HCT116 (cell line): ENCODE measurements around the gene KXD1. TPM values are rescaled to one million over a fixed set of nuclear protein-coding genes. Genes with fewer than 3 reads are reported as not detected.

Experiments used
- ATAC-seq: fragments of 200-7000 bp; cut with Tn5 transposase; 2 replicates; pipeline ENCODE4 v1.9.1; 2020; ENCODE audit warnings: mild to moderate bottlenecking, moderate library complexity
- BruUV-seq: library from RNA; stranded (reverse); fragments of 400-500 nt; replicated peaks from 2 replicates; lab custom pipeline; 2021; lab: Mats Ljungman, UMichigan
- CTCF ChIA-PET: fragments of 300-600 bp; sonication (Branson Sonifier 250); formaldehyde crosslinking; loops from one replicate; lab custom pipeline; 2021; ENCODE audit warnings: antibody characterized with exemption; lab: Charles Lee
- POLR2A ChIA-PET: fragments of 300-600, 350-600 bp; sonication (Branson Sonifier 250); formaldehyde crosslinking; loops from one replicate; lab custom pipeline; 2021; ENCODE audit warnings: antibody characterized with exemption; lab: Charles Lee
- RAD21 ChIA-PET, 2 experiments: fragments of 300-600 bp; sonication (Branson Sonifier 250); formaldehyde crosslinking; loops; one replicate each; lab custom pipeline; 2023; ENCODE audit warnings: low total read pairs in 2 of 2; ENCODE audit not compliant: uncharacterized antibody in 2 of 2, unreplicated experiment in 2 of 2, low non-redundant PET in 1 of 2; lab: Charles Lee
- DNase-seq: peaks from one replicate; pipeline ENCODE4 v3.0.0-alpha.2; 2010; ENCODE audit warnings: low read depth, low spot score
- H2AFZ ChIP-seq: fragments of 200-600 bp; shearing (Covaris generic), sonication (generic); 2 replicates; pipeline ENCODE4 v1.6.1; 2017; ENCODE audit warnings: low read depth, mixed run types, mixed read lengths, antibody characterized with exemption, low read length; ENCODE audit not compliant: poor library complexity, severe bottlenecking
- H3K27ac ChIP-seq: 2 replicates; pipeline ENCODE4 v1.5.1; 2012; ENCODE audit warnings: low read depth, low read length
- H3K27me3 ChIP-seq: fragments of 200-600 bp; sonication (generic); 2 replicates; pipeline ENCODE4 v1.6.1; 2016; ENCODE audit warnings: mixed run types, low read length, mixed read lengths; ENCODE audit not compliant: insufficient read depth
- H3K36me3 ChIP-seq, 2 experiments: fragments of 200-500 bp in 1 of 2; fragments of 200-600 bp in 1 of 2; sonication (Bioruptor generic) in 1 of 2; sonication (generic) in 1 of 2; 2 replicates each; pipeline versions ENCODE4 v1.5.1 to v1.6.1; 2014 to 2016; ENCODE audit warnings: low read length in 2 of 2, inconsistent platforms in 1 of 2, mixed read lengths in 1 of 2, mixed run types in 1 of 2; ENCODE audit not compliant: insufficient read depth in 2 of 2, control insufficient read depth in 1 of 2
- H3K4me1 ChIP-seq, 2 experiments: fragments of 200-600 bp in 1 of 2; sonication (generic) in 1 of 2; 2 replicates each; pipeline versions ENCODE4 v1.5.1 to v1.6.1; 2012 to 2017; ENCODE audit warnings: low read length in 2 of 2, inconsistent platforms in 1 of 2, mild to moderate bottlenecking in 1 of 2, mixed read lengths in 1 of 2, mixed run types in 1 of 2, moderate library complexity in 1 of 2; ENCODE audit not compliant: insufficient read depth in 2 of 2, control insufficient read depth in 1 of 2
- H3K4me2 ChIP-seq: fragments of 200-600 bp; sonication (generic); 2 replicates; pipeline ENCODE4 v1.6.1; 2017; ENCODE audit warnings: mixed run types, low read length, mixed read lengths
- H3K4me3 ChIP-seq, 2 experiments: fragments of 200-600 bp in 1 of 2; sonication (generic) in 1 of 2; replicated peaks in 1 of 2; 2 replicates each; pipeline ENCODE4 v1.5.1; 2011 to 2016; ENCODE audit warnings: low read length in 2 of 2, control low read depth in 1 of 2, low read depth in 1 of 2, mild to moderate bottlenecking in 1 of 2, mixed read lengths in 1 of 2, mixed run types in 1 of 2
- H3K79me2 ChIP-seq: fragments of 200-600 bp; sonication (generic); 2 replicates; pipeline ENCODE4 v1.6.1; 2017; ENCODE audit warnings: mild to moderate bottlenecking, mixed run types, low read length, moderate library complexity, mixed read lengths; ENCODE audit not compliant: insufficient read depth
- H3K9ac ChIP-seq: fragments of 200-600 bp; sonication (generic); 2 replicates; pipeline ENCODE4 v1.6.1; 2016; ENCODE audit warnings: low read length, mixed read lengths
- H3K9me2 ChIP-seq: fragments of 200-600 bp; sonication (generic), shearing (Covaris generic); 2 replicates; pipeline ENCODE4 v1.6.1; 2017; ENCODE audit warnings: mixed run types, mild to moderate bottlenecking, moderate library complexity; ENCODE audit not compliant: insufficient read depth
- H3K9me3 ChIP-seq, 2 experiments: fragments of 200-500 bp in 1 of 2; fragments of 200-600 bp in 1 of 2; sonication (Bioruptor generic) in 1 of 2; sonication (generic) in 1 of 2; 2 replicates each; pipeline ENCODE4 v1.6.1; 2014 to 2017; ENCODE audit warnings: low read length in 2 of 2, mixed read lengths in 2 of 2, inconsistent platforms in 1 of 2, low read depth in 1 of 2, mild to moderate bottlenecking in 1 of 2, mixed run types in 1 of 2, moderate library complexity in 1 of 2; ENCODE audit not compliant: control insufficient read depth in 1 of 2, insufficient read depth in 1 of 2
- H4K20me1 ChIP-seq: fragments of 200-600 bp; sonication (generic), shearing (Covaris generic); 2 replicates; pipeline ENCODE4 v1.6.1; 2017; ENCODE audit warnings: mixed run types, mild to moderate bottlenecking, moderate library complexity; ENCODE audit not compliant: insufficient read depth
- CBX3 ChIP-seq: IDR thresholded peaks from 2 replicates; pipeline ENCODE4 v1.6.1; 2012; ENCODE audit warnings: low read depth
- FOSL1 ChIP-seq: IDR thresholded peaks from 2 replicates; pipeline ENCODE4 v1.6.1; 2012; ENCODE audit warnings: low read depth
- JUND ChIP-seq: IDR thresholded peaks from 2 replicates; pipeline ENCODE4 v1.6.1; 2012
- POLR2A ChIP-seq: IDR thresholded peaks from 2 replicates; pipeline ENCODE4 v1.7.0; 2011; ENCODE audit warnings: borderline replicate concordance; ENCODE audit not compliant: insufficient read depth, insufficient read length; ENCODE audit errors: extremely low read depth
- RAD21 ChIP-seq: IDR thresholded peaks from 2 replicates; pipeline ENCODE4 v1.6.1; 2012; ENCODE audit warnings: low read depth, mild to moderate bottlenecking
- SIN3A ChIP-seq: IDR thresholded peaks from 2 replicates; pipeline ENCODE4 v1.6.1; 2012; ENCODE audit warnings: low read depth
- SP1 ChIP-seq: IDR thresholded peaks from 2 replicates; pipeline ENCODE4 v1.6.1; 2012; ENCODE audit warnings: low read depth
- SRF ChIP-seq: IDR thresholded peaks from 2 replicates; pipeline ENCODE4 v1.6.1; 2012; ENCODE audit warnings: low read depth
- TCF7L2 ChIP-seq: IDR thresholded peaks from 2 replicates; pipeline ENCODE4 v1.7.0; 2011; ENCODE audit warnings: borderline replicate concordance, inconsistent platforms; ENCODE audit not compliant: insufficient read depth, insufficient read length; ENCODE audit errors: extremely low read depth
- YY1 ChIP-seq: IDR thresholded peaks from 2 replicates; pipeline ENCODE4 v1.6.1; 2011; ENCODE audit warnings: low read length, low read depth, moderate library complexity, mild to moderate bottlenecking; ENCODE audit not compliant: insufficient replicate concordance; ENCODE audit errors: extremely low read depth
- ZNF274 ChIP-seq: fragments of 200-500 bp; sonication (Bioruptor generic); IDR thresholded peaks from 2 replicates; pipeline ENCODE4 v1.6.1; 2014; ENCODE audit warnings: mild to moderate bottlenecking, low read depth, low read length, inconsistent platforms
- intact Hi-C: fragments of 100-400 bp; cut with micrococcal nuclease; formaldehyde crosslinking; loops from 2 replicates; pipeline ENCODE4 v1.10.0; 2022
- total RNA-seq: library from RNA; stranded (reverse); gene quantifications from one replicate; pipeline ENCODE4 v1.2.1, GENCODE V29; 2021; ENCODE audit not compliant: unreplicated experiment
- TF ChIP-seq, protein P1 (sequence below): IDR thresholded peaks from 2 replicates; pipeline ENCODE4 v1.6.1; 2012
- TF ChIP-seq, protein P2 (sequence below): IDR thresholded peaks from 2 replicates; pipeline ENCODE4 v1.6.1; 2012
- TF ChIP-seq, protein P3 (sequence below), 3 experiments: fragments of 200-600 bp in 1 of 3; sonication (generic) in 1 of 3; IDR thresholded peaks in 2 of 3; conservative IDR thresholded peaks in 1 of 3; 2 replicates each; pipeline ENCODE4 v1.5.1; 2012 to 2017; ENCODE audit warnings: low read depth in 2 of 3, low read length in 2 of 3, antibody characterized with exemption in 1 of 3, borderline replicate concordance in 1 of 3, control low read depth in 1 of 3, mild to moderate bottlenecking in 1 of 3, mixed read lengths in 1 of 3, mixed run types in 1 of 3, moderate library complexity in 1 of 3; ENCODE audit not compliant: insufficient read depth in 1 of 3
- TF ChIP-seq, protein P4 (sequence below): IDR thresholded peaks from 2 replicates; pipeline ENCODE4 v1.6.1; 2011; ENCODE audit warnings: mild to moderate bottlenecking, low read length, moderate library complexity; ENCODE audit not compliant: insufficient replicate concordance; ENCODE audit errors: extremely low read depth

KXD1 gene
- total RNA-seq, 1 experiment from 2014 or later, result 139 TPM

DNA sequence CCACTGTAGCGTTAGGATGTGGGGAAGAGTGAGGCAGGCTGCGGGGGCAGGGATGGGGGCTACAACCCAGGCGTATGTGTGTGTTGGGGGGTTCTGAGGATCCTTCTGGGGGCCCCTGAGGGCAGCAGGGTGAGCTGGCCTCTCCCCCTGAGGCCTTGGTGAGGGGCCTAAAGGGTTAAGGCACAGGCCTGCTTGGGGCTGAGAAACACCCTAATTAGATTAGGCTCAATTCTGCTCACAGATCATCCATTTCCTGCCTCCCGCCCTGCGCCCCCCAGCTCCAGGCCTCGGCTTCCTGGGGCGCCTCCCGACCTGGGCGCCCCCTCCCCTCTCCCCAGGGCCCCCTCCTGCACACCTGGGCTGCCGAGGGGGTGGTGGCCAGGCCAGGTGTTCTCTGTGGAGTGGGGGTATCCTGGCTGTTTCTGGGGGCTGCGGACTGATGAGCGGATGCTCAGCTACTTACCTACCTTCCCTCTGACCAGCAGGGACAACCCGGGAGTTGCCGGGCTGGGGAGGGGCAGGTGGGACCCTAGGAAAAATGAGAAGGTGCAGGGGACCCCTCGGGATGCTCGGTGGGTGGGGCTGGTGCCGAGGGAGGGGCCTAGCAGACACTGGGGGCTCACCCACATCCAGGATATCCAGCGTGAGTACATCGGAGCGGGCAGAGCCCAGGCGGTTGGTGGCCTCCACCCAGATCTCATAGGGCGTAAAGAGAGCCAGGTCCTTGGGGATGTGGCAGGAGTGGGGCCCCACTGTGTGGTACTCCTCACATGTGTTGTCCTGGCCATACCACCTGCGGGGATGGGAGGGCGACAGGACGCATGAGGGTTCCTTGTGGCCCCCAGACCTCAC lies 40.4 kb downstream of the KXD1 start:
- Histone ChIP-seq H3K27me3 (no peaks in the 10 kb centered on the region), H3K9me2 (no peaks in the 10 kb centered on the region), H3K4me1 (peaks cover 11 to 25% of the 10 kb centered on the region in 2 experiments; a peak in 3 of 4 replicates), H2AFZ (no peak overlapping the region), H3K4me3 (no peak overlapping the region), H4K20me1 (no peaks in the 10 kb centered on the region), H3K9me3 (no peaks in the 10 kb centered on the region), H3K4me2 (no peak overlapping the region), H3K36me3 (no peaks in the 10 kb centered on the region), H3K9ac (no peak overlapping the region), H3K27ac (no peak overlapping the region), H3K79me2 (no peaks in the 10 kb centered on the region)
- no TSS peak for BruUV-seq
- no peak for TF ChIP-seq ZNF274
- TF ChIP-seq RAD21, result no peak
- TF ChIP-seq SP1, result no peak
- no peak for TF ChIP-seq POLR2A
- TF ChIP-seq SIN3A, result no peak
- TF ChIP-seq SRF, result no peak
- TF ChIP-seq CBX3, result no peak
- TF ChIP-seq, protein P1, sequence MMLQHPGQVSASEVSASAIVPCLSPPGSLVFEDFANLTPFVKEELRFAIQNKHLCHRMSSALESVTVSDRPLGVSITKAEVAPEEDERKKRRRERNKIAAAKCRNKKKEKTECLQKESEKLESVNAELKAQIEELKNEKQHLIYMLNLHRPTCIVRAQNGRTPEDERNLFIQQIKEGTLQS, result no peak
- TF ChIP-seq, protein P2, sequence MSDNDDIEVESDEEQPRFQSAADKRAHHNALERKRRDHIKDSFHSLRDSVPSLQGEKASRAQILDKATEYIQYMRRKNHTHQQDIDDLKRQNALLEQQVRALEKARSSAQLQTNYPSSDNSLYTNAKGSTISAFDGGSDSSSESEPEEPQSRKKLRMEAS, result no peak
- TF ChIP-seq FOSL1, result no peak
- TF ChIP-seq JUND, result no peak
- TF ChIP-seq YY1, result no peak
- TF ChIP-seq, protein P3, sequence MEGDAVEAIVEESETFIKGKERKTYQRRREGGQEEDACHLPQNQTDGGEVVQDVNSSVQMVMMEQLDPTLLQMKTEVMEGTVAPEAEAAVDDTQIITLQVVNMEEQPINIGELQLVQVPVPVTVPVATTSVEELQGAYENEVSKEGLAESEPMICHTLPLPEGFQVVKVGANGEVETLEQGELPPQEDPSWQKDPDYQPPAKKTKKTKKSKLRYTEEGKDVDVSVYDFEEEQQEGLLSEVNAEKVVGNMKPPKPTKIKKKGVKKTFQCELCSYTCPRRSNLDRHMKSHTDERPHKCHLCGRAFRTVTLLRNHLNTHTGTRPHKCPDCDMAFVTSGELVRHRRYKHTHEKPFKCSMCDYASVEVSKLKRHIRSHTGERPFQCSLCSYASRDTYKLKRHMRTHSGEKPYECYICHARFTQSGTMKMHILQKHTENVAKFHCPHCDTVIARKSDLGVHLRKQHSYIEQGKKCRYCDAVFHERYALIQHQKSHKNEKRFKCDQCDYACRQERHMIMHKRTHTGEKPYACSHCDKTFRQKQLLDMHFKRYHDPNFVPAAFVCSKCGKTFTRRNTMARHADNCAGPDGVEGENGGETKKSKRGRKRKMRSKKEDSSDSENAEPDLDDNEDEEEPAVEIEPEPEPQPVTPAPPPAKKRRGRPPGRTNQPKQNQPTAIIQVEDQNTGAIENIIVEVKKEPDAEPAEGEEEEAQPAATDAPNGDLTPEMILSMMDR (IDR thresholded peaks at IDR 0.05 in 2 of 3, conservative IDR thresholded peaks at IDR 0.05 in 1 of 3; ENCODE audit: borderline replicate concordance in 1 of 3, insufficient read depth in 1 of 3, low read depth in 2 of 3, low read length in 2 of 3), result no peak
- TF ChIP-seq TCF7L2, result no peak
- TF ChIP-seq, protein P4, sequence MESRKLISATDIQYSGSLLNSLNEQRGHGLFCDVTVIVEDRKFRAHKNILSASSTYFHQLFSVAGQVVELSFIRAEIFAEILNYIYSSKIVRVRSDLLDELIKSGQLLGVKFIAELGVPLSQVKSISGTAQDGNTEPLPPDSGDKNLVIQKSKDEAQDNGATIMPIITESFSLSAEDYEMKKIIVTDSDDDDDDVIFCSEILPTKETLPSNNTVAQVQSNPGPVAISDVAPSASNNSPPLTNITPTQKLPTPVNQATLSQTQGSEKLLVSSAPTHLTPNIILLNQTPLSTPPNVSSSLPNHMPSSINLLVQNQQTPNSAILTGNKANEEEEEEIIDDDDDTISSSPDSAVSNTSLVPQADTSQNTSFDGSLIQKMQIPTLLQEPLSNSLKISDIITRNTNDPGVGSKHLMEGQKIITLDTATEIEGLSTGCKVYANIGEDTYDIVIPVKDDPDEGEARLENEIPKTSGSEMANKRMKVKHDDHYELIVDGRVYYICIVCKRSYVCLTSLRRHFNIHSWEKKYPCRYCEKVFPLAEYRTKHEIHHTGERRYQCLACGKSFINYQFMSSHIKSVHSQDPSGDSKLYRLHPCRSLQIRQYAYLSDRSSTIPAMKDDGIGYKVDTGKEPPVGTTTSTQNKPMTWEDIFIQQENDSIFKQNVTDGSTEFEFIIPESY, result no peak
- DNase-seq, result no peak
- RAD21 ChIA-PET, result no interaction called here
- intact Hi-C loops, result loop anchor here (2.0 kb wide), 1 partner anchor 77 kb away; no protein-coding TSS in a partner anchor
- no peak for ATAC-seq
- CTCF ChIA-PET, result no interaction called here
- POLR2A ChIA-PET, result no interaction called here
